HG03135 (cell line): Measurements from ENCODE around the gene ATRN.

Experiments used
- ATAC-seq: cut with Tn5 transposase; IDR thresholded peaks from one replicate; pipeline ENCODE4 v1.9.1; 2021; ENCODE audit warnings: mild to moderate bottlenecking, moderate library complexity; ENCODE audit not compliant: unreplicated experiment

The ATRN gene

GRCh38 chr20:3653921-3654320, 183.1 kb downstream of the ATRN start:
- no peak for ATAC-seq

GRCh38 chr20:3654326-3655130, 183.7 kb downstream of the ATRN start:
- no peak for ATAC-seq

GRCh38 chr20:3655131-3655405, 184.2 kb downstream of the ATRN start:
- no peak for ATAC-seq

- no peak for ATAC-seq
These were observed 187.3 kb downstream of the ATRN start for GRCh38 chr20:3658019-3658715.

- peak; percentile 89 for ATAC-seq
These were observed 188.1 kb downstream of the ATRN start for GRCh38 chr20:3658716-3659491.

GRCh38 chr20:3659492-3660261, 188.9 kb downstream of the ATRN start:
- ATAC-seq, result no peak

GRCh38 chr20:3660262-3661059, 189.6 kb downstream of the ATRN start:
- no peak for ATAC-seq

GRCh38 chr20:3661060-3661813, 190.4 kb downstream of the ATRN start:
- no peak for ATAC-seq

GRCh38 chr20:3661814-3662665, 191.2 kb downstream of the ATRN start:
- ATAC-seq, result no peak

- no peak for ATAC-seq
These were observed 192.3 kb downstream of the ATRN start, which contains the start of gene GFRA4 for GRCh38 chr20:3663031-3663701. GFRA4 (minus strand) TSS chr20:3663399; CDS start chr20:3663399, 0 bp downstream.

- ATAC-seq, result no peak
These were observed 193.0 kb downstream of the ATRN start for GRCh38 chr20:3663858-3664257.

- ATAC-seq, result no peak
These were observed 196.7 kb downstream of the ATRN start for GRCh38 chr20:3667434-3668037.

- ATAC-seq, result no peak
These were observed 199.0 kb downstream of the ATRN start for GRCh38 chr20:3669710-3670367.

GRCh38 chr20:3670511-3670910, 199.7 kb downstream of the ATRN start:
- ATAC-seq, result no peak

- no peak for ATAC-seq
These were observed 200.1 kb downstream of the ATRN start for GRCh38 chr20:3670945-3671344.

GRCh38 chr20:3671986-3672546, 201.2 kb downstream of the ATRN start:
- ATAC-seq, result no peak
